ENCODE data around the gene CDKL5.
A peak's percentile ranks its signal among the peaks of the same experiment; 100 is the strongest.

Gene CDKL5

DNA sequence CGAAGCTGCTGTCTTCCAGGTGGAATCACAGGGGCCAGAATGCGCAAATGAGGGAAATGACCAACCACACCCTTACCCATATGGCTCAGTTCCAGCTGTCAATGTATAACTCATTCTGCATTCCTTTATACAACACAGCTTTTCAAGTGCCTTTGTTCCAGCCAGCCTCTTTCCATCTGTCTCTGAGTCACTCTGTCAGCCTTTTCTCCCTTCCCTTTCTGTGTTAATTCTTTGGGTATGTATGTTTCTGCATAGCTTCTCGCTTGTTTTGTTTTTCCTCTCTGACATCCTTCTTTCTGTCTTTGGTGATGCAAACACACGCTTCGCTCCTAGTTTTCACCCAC is 192.0 kb downstream of the CDKL5 start:
- TF ChIP-seq, protein P1, sequence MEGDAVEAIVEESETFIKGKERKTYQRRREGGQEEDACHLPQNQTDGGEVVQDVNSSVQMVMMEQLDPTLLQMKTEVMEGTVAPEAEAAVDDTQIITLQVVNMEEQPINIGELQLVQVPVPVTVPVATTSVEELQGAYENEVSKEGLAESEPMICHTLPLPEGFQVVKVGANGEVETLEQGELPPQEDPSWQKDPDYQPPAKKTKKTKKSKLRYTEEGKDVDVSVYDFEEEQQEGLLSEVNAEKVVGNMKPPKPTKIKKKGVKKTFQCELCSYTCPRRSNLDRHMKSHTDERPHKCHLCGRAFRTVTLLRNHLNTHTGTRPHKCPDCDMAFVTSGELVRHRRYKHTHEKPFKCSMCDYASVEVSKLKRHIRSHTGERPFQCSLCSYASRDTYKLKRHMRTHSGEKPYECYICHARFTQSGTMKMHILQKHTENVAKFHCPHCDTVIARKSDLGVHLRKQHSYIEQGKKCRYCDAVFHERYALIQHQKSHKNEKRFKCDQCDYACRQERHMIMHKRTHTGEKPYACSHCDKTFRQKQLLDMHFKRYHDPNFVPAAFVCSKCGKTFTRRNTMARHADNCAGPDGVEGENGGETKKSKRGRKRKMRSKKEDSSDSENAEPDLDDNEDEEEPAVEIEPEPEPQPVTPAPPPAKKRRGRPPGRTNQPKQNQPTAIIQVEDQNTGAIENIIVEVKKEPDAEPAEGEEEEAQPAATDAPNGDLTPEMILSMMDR (IDR thresholded peaks at IDR 0.05; ENCODE audit: low read depth, low read length, missing control alignments) = no peak
- no peak overlapping the region for H3K4me3 ChIP-seq (replicated peaks; ENCODE audit: low read depth, low read length)
- peak; percentile 10 for DNase-seq (ENCODE audit: extremely low read depth, low read depth)

DNA sequence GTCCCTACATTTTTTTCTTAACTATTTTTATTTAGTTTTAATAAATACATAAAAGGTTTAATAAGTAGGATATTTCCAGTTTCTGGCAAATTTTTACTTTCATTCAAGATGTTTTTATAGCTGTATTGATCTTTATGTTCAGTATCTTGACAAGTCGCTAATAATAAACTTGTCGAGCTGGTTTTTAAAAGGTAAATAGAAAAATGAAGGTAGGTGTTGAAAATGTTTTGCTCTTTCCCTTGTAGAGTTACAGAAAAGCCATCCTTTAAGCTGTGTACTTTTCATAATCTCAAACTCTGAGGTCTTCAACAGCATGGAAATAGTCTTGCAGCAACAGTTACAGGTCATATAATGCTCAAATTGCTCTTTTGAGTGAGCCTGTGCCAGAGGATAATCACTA is 193.9 kb downstream of the CDKL5 start:
- TF ChIP-seq, protein P1 (IDR thresholded peaks at IDR 0.05; ENCODE audit: low read depth, low read length, missing control alignments) = no peak
- H3K4me3 ChIP-seq (replicated peaks; ENCODE audit: low read depth, low read length) = no peak overlapping the region
- no peak for DNase-seq (ENCODE audit: extremely low read depth, low read depth)

DNA sequence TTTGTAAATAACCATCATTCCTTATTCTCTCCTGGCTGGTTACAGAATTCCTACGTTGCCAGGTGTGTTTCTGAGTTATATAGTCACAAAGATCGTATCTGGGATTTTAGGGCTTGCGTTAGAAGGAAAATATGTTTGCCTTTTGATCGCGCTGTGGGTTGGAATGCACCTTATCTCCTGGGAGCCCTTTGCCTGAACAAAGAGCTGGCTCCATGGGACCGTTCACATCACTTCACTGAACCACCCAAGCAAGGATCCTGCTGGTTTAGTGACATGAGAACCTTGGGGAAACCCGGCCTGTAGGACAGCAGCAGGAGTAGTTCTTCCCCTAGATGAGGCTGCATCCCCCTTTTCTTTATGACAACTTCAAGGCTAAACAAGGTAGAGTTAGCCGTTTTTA is 194.9 kb downstream of the CDKL5 start:
- TF ChIP-seq, protein P1 (IDR thresholded peaks at IDR 0.05; ENCODE audit: low read depth, low read length, missing control alignments) = no peak
- DNase-seq (ENCODE audit: extremely low read depth, low read depth) = no peak
- H3K4me3 ChIP-seq (replicated peaks; ENCODE audit: low read depth, low read length) = no peak overlapping the region

DNA sequence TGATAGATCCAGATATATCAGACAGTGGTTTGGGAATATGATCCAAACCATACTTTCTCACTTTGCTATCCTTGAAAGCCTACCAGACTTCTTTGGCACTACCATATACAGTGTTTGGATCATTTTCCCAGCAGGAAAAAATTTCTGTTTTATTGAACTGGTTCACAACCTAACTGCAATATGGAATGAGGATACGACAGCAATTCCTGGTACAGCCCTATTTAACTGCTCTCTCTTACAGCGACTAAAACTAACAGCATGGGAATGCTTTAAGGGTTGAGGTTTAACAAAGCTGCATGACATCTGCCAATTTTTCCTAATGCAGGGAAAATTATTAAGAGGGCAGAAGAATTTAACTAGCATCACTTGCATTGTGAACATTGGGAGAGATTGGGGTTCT is 199.2 kb downstream of the CDKL5 start:
- H3K4me3 ChIP-seq (replicated peaks; ENCODE audit: low read depth, low read length) = no peak overlapping the region
- no peak for DNase-seq (ENCODE audit: extremely low read depth, low read depth)
- TF ChIP-seq, protein P1 (IDR thresholded peaks at IDR 0.05; ENCODE audit: low read depth, low read length, missing control alignments) = no peak

DNA sequence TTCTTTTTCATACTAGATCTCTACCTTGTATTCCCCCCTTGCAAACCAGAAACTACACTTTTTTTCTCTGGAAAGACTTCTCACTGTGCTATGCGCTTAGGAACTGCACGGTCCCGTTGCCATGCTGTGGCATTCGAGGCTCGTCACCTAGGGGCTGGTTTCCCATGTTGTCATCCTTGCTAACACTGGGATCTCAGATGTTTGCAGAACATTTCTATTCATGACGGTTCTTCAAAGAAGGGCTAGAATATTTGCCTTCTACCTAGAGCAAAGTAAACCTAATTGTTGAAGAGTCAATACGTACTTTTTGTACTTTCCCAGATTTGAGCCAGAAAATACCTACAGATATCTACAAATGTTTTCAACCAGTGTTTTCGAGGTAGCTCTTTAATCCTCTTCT is 205.5 kb downstream of the CDKL5 start:
- TF ChIP-seq, protein P1 (IDR thresholded peaks at IDR 0.05; ENCODE audit: low read depth, low read length, missing control alignments) = no peak
- no peak for DNase-seq (ENCODE audit: extremely low read depth, low read depth)
- no peak overlapping the region for H3K4me3 ChIP-seq (replicated peaks; ENCODE audit: low read depth, low read length)

DNA sequence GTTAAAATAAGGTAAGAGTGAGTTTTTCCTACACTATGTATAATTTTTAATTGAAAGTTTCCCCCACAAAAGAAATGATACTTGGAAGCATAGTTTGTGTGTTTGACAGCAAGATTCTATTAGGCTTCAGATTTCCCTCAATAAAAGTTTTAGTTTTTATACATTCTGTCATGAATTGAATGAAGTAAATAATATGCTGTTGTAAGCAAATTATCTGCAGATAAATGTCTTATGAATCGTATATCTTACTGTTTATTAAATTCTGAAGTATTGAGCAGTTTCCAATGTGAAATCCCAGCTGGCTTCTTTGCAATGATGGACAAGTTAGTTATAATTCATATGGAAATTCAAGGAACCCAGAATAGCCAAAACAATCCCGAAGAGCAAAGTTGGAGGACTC is 213.0 kb downstream of the CDKL5 start:
- no peak for DNase-seq (ENCODE audit: extremely low read depth, low read depth)
- no peak overlapping the region for H3K4me3 ChIP-seq (replicated peaks; ENCODE audit: low read depth, low read length)
- TF ChIP-seq, protein P1 (IDR thresholded peaks at IDR 0.05; ENCODE audit: low read depth, low read length, missing control alignments) = no peak

DNA sequence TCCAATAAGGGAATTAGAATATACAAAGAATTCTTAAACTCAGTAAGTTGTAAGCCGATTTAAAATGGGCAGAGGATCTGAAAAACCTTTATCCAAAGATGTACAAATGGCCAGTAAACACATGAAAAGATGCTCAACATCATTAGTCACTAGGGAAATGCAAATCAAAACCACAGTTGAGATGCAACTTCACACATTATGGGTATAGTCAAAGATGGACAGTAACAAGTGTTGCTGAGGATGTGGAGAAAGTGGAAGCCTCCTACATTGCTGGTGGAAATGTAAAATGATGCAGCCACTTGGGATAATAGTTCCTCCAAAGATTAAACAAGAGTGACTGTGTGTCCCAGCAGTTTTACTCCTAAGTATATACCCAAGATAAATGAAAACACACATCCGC is 213.9 kb downstream of the CDKL5 start:
- H3K4me3 ChIP-seq (replicated peaks; ENCODE audit: low read depth, low read length) = no peak overlapping the region
- no peak for DNase-seq (ENCODE audit: extremely low read depth, low read depth)
- TF ChIP-seq, protein P1 (IDR thresholded peaks at IDR 0.05; ENCODE audit: low read depth, low read length, missing control alignments) = no peak

Data from HFF-Myc (cell line).